Neuronal stem cell (in vitro differentiated cells): ENCODE results near the gene UTF1.

ENCODE experiments used
- DNase-seq: peaks from one replicate; pipeline ENCODE4 v3.0.0-alpha.2; 2013; ENCODE audit warnings: low spot score
- H2AFZ ChIP-seq: one replicate; pipeline ENCODE4 v1.6.1; 2013; ENCODE audit warnings: mild to moderate bottlenecking, low read length, inconsistent platforms
- H2AK5ac ChIP-seq: 2 replicates; pipeline ENCODE4 v1.6.1; 2013; ENCODE audit warnings: low read depth, mild to moderate bottlenecking, inconsistent platforms, low read length, moderate library complexity, mixed read lengths
- H2BK120ac ChIP-seq: 2 replicates; pipeline ENCODE4 v1.6.1; 2013; ENCODE audit warnings: low read depth, mild to moderate bottlenecking, inconsistent platforms, low read length, moderate library complexity, mixed read lengths
- H2BK12ac ChIP-seq: one replicate; pipeline ENCODE4 v1.6.1; 2013; ENCODE audit warnings: low read length, inconsistent platforms
- H2BK15ac ChIP-seq: 2 replicates; pipeline ENCODE4 v1.6.1; 2013; ENCODE audit warnings: mild to moderate bottlenecking, low read length, inconsistent platforms, mixed read lengths
- H2BK5ac ChIP-seq: one replicate; pipeline ENCODE4 v1.6.1; 2013; ENCODE audit warnings: inconsistent platforms, mild to moderate bottlenecking, low read length, moderate library complexity
- H3K14ac ChIP-seq: one replicate; pipeline ENCODE4 v1.6.1; 2013; ENCODE audit warnings: low read length, inconsistent platforms
- H3K18ac ChIP-seq: 2 replicates; pipeline ENCODE4 v1.6.1; 2013; ENCODE audit warnings: low read length, inconsistent platforms
- H3K23ac ChIP-seq: 2 replicates; pipeline ENCODE4 v1.6.1; 2013; ENCODE audit warnings: low read depth, mild to moderate bottlenecking, mixed read lengths, low read length, inconsistent platforms; ENCODE audit not compliant: poor library complexity
- H3K27ac ChIP-seq: replicated peaks from 3 replicates; pipeline ENCODE4 v1.5.1; 2013; ENCODE audit warnings: low read length, inconsistent platforms
- H3K27me3 ChIP-seq, 3 experiments: 2 replicates each; pipeline ENCODE4 v1.6.1; 2013; ENCODE audit warnings: low read length in 3 of 3, mild to moderate bottlenecking in 2 of 3, inconsistent platforms in 1 of 3, low read depth in 1 of 3, mixed read lengths in 1 of 3, moderate library complexity in 1 of 3; ENCODE audit not compliant: control insufficient read depth in 3 of 3, insufficient read depth in 3 of 3
- H3K36me3 ChIP-seq, 2 donors: replicated peaks in 1 of 2; 2 replicates each; pipeline ENCODE4 v1.6.1; 2013; ENCODE audit warnings: low read length in 2 of 2; ENCODE audit not compliant: control insufficient read depth in 2 of 2, insufficient read depth in 2 of 2
- H3K4ac ChIP-seq: 2 replicates; pipeline ENCODE4 v1.6.1; 2013; ENCODE audit warnings: inconsistent platforms, mild to moderate bottlenecking, low read length, moderate library complexity
- H3K4me1 ChIP-seq, 2 donors: 1 replicate in 1 of 2; 2 replicates in 1 of 2; pipeline ENCODE4 v1.6.1; 2013; ENCODE audit warnings: low read length in 2 of 2, low read depth in 1 of 2; ENCODE audit not compliant: control insufficient read depth in 2 of 2, insufficient read depth in 1 of 2
- H3K4me2 ChIP-seq: one replicate; pipeline ENCODE4 v1.6.1; 2013; ENCODE audit warnings: mild to moderate bottlenecking, low read length, inconsistent platforms; ENCODE audit not compliant: insufficient read depth, poor library complexity, severe bottlenecking
- H3K4me3 ChIP-seq, 2 donors: 2 replicates each; pipeline ENCODE4 v1.5.1; 2013; ENCODE audit warnings: low read length in 2 of 2, mild to moderate bottlenecking in 2 of 2, inconsistent platforms in 1 of 2, moderate library complexity in 1 of 2
- H3K79me1 ChIP-seq: one replicate; pipeline ENCODE4 v1.6.1; 2013; ENCODE audit warnings: low read depth, mild to moderate bottlenecking, inconsistent platforms, low read length, moderate library complexity
- H3K9ac ChIP-seq: one replicate; pipeline ENCODE4 v1.6.1; 2013; ENCODE audit warnings: mild to moderate bottlenecking, low read depth, low read length, inconsistent platforms; ENCODE audit not compliant: poor library complexity
- H3K9me3 ChIP-seq, 2 donors: replicated peaks in 1 of 2; 2 replicates each; pipeline versions ENCODE3 to v1.6.1; 2013; ENCODE audit warnings: low read length in 2 of 2, mild to moderate bottlenecking in 2 of 2, inconsistent platforms in 1 of 2, low read depth in 1 of 2, mixed read lengths in 1 of 2, moderate library complexity in 1 of 2; ENCODE audit not compliant: control insufficient read depth in 2 of 2, insufficient read depth in 1 of 2
- H4K8ac ChIP-seq: one replicate; pipeline ENCODE4 v1.6.1; 2013; ENCODE audit warnings: low read depth, mild to moderate bottlenecking, inconsistent platforms, low read length, moderate library complexity
- H4K91ac ChIP-seq: one replicate; pipeline ENCODE4 v1.6.1; 2013; ENCODE audit warnings: low read length, low read depth, mild to moderate bottlenecking, inconsistent platforms; ENCODE audit not compliant: poor library complexity
- WGBS, 2 donors: extraction: QIAGEN DNeasy Blood & Tissue Kit; methylation state at CpG; one replicate each; pipeline ENCODE4 v1.1.7; 2013; ENCODE audit warnings: missing lambda C conversion rate in 2 of 2, mixed read lengths in 1 of 2; ENCODE audit not compliant: insufficient read length in 2 of 2, insufficient replicate concordance in 1 of 2; ENCODE audit errors: extremely low coverage in 2 of 2; 5-methylcytosine and 5-hydroxymethylcytosine counted together

The UTF1 gene

DNA sequence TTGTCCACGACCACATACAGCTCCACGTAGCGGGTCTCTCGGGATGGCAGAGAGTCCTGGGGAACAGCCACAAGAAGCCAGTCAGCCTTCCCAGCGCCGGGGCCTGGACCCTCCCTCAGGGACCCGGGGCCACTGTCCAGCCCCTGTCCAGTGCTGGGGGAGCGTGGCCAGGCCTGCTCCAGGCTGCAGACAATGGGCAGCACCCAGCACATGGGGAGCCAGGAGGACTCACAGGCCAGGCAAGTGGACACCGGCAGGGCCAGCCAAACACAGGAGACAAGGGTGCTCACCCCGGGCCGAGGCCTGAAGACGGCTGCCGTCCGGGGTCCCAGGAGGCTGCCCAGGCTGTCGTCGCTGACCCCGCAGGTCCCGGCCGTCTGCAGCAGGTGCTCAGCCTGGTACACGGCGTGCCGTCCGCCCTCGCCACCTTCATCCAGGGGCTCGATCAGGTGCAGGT is 43.0 kb downstream of the UTF1 start:
- H2AK5ac ChIP-seq = peak overlapping the region; percentile 70
- H3K27me3 ChIP-seq = peaks cover 0 to 13% (median 6%) of the 10 kb centered on the region in 3 experiments
- H3K4me3 ChIP-seq = no peak overlapping the region
- no peak overlapping the region for H4K8ac ChIP-seq
- H3K4me1 ChIP-seq = peaks cover 8 to 15% of the 10 kb centered on the region in 2 donors
- no peak overlapping the region for H3K23ac ChIP-seq
- H3K36me3 ChIP-seq = no peaks in the 10 kb centered on the region
- no peak overlapping the region for H2AFZ ChIP-seq
- no peak overlapping the region for H4K91ac ChIP-seq
- H3K14ac ChIP-seq = peak overlapping the region; percentile 21
- H2BK15ac ChIP-seq = peak overlapping the region; percentile 67
- no peak for DNase-seq
- H3K79me1 ChIP-seq = peaks cover 3% of the 10 kb centered on the region
- no peak overlapping the region for H2BK5ac ChIP-seq
- no peak overlapping the region for H3K27ac ChIP-seq
- H3K4me2 ChIP-seq = no peak overlapping the region
- H3K9ac ChIP-seq = no peak overlapping the region
- H3K18ac ChIP-seq = no peak overlapping the region
- no peak overlapping the region for H2BK12ac ChIP-seq
- peaks cover 0 to 2% of the 10 kb centered on the region in 2 donors for H3K9me3 ChIP-seq
- no peak overlapping the region for H2BK120ac ChIP-seq
- WGBS, 2 donors = no CpG with 5 or more reads among the region's 25 CpGs
- peak overlapping the region; percentile 76 for H3K4ac ChIP-seq

DNA sequence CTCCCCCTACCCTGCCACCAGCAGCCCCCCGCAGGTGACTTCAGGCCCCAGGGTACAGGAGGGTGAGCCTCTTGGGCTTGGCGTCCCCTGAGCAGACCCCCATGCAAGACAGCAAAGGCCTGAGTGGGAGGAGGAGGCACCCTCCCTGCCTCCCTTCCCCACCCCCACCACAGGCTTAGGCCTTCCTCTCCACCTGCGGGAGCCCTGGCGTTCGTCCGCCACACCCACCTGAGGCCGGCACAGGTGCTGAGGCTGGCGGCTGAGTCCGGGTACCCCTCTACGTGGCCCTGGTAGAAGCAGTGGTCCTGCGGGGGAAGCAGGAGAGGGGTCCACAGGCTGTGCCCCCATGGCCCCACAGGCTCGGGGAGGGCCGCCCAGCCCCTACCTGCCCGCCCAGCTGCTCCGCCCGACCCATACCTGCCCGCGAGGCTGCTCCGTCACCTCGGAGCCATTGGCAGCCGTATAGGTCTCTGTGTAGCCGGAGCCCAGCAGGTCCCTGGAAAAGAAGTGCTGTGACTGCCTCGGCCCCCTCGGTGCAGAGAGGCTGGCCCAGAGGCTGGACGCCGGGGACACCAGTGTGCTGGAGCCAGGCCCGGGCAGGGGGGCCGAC is 43.6 kb downstream of the UTF1 start:
- Histone ChIP-seq H2BK120ac (no peak overlapping the region), H3K27ac (no peak overlapping the region), H3K9ac (no peak overlapping the region), H3K27me3 (peaks cover 0 to 13% (median 6%) of the 10 kb centered on the region in 3 experiments), H2AK5ac (peak overlapping the region; percentile 70), H4K8ac (no peak overlapping the region), H3K18ac (peak overlapping the region; percentile 64), H3K36me3 (no peaks in the 10 kb centered on the region), H3K4me3 (no peak overlapping the region), H3K4me2 (no peak overlapping the region), H3K4me1 (peaks cover 8 to 15% of the 10 kb centered on the region in 2 donors), H2BK5ac (no peak overlapping the region), H4K91ac (no peak overlapping the region), H3K4ac (no peak overlapping the region), H3K14ac (no peak overlapping the region), H2BK12ac (no peak overlapping the region), H3K79me1 (peaks cover 3% of the 10 kb centered on the region), H3K23ac (peak overlapping the region; percentile 85), H3K9me3 (peaks cover 0 to 2% of the 10 kb centered on the region in 2 donors), H2BK15ac (peak overlapping the region; percentile 67), H2AFZ (no peak overlapping the region)
- DNase-seq = no peak
- no CpG with 5 or more reads among the region's 28 CpGs for WGBS, 2 donors

DNA sequence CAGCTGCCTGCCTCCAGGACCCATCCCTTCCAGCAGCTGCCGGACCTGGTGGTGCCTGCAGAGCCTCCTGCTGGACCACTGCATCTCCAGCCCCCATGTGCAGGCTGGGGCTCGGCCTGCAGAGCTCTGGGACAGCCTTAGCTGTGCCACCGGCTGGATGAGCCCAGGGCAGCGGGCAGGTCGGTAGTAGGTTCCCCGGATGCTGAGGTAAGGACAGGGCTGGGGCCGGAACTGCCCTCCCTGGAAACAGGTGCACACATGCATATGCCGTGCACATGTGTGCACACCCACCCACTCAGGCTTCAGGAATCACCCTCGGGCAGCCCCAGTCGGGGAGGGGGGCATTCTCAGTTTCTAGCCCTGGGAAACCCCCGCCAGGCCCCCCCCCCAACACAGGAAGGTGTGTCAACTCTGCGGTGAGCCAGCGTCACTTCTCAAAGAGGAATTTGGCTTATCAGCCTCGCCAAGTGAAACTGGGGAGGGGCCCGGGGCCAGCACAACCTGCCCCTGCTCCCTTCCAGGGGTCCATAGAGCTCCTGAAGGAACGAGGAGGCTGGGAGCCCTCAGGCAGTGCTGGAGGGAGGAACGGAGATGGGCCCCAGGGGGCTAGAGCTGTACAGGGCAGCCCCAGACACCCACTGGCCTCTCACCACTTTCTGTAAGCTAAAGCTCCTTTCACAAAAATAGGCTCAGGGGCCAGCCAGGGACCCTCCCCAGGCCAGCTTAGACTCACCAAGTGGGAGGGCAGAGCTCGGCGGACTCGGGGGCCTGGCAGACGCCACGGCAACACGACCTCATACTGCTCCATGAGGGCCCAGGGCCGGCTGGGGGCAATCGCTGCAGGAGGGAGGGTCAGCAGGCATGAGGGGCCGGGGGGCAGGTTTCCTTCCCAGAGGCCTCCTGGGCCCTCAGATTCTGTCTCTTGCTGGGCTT is 45.0 kb downstream of the UTF1 start:
- peak overlapping the region; percentile 17 for H3K23ac ChIP-seq
- WGBS, 2 donors = no CpG with 5 or more reads among the region's 26 CpGs

DNA sequence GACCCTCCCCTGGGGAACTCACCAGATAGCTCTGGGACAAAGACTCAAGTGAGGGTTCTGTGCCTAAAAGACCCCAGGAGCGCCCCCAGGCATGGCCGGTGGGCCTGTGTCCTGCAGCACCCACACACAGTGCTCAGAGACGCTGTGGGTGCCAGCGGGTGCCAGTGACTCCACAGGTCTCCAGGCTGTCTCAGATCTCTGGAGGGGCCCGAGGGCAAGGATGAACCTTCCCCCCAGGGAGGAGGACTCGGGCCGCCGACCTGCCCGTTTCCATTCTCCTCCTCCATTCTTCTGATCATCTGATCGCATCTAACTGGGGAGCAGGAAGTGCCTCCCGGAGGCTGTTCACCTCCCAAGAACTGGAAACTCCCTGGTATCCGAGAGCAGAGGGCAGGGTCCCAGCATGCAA is 45.7 kb downstream of the UTF1 start:
- Histone ChIP-seq H3K27ac (no peak overlapping the region), H3K23ac (no peak overlapping the region), H3K4me2 (no peak overlapping the region), H2BK5ac (peak overlapping the region; percentile 87), H3K36me3 (peaks cover 7 to 19% of the 10 kb centered on the region in 2 donors), H4K8ac (no peak overlapping the region), H3K4ac (no peak overlapping the region), H3K18ac (peak overlapping the region; percentile 64), H2BK12ac (no peak overlapping the region), H2BK15ac (no peak overlapping the region), H3K79me1 (peaks cover 3% of the 10 kb centered on the region), H4K91ac (no peak overlapping the region), H3K9me3 (peaks cover 0 to 2% of the 10 kb centered on the region in 2 donors), H2AFZ (peak overlapping the region; percentile 72), H3K9ac (no peak overlapping the region), H3K27me3 (peaks cover 0 to 13% (median 6%) of the 10 kb centered on the region in 3 experiments), H2AK5ac (no peak overlapping the region), H2BK120ac (peak overlapping the region; percentile 61), H3K4me1 (peaks cover 8 to 15% of the 10 kb centered on the region in 2 donors), H3K4me3 (no peak overlapping the region), H3K14ac (peak overlapping the region; percentile 82)
- no CpG with 5 or more reads among the region's 12 CpGs for WGBS, 2 donors
- DNase-seq = no peak

More for the DNA sequence above, 45.0 kb downstream of the UTF1 start:
- Histone ChIP-seq H3K18ac (peak overlapping the region; percentile 83), H3K9ac (no peak overlapping the region), H3K9me3 (peaks cover 0 to 2% of the 10 kb centered on the region in 2 donors), H3K4me1 (peaks cover 8 to 15% of the 10 kb centered on the region in 2 donors), H3K4me3 (no peak overlapping the region), H2BK15ac (no peak overlapping the region), H3K4me2 (no peak overlapping the region), H3K27me3 (peaks cover 0 to 13% (median 6%) of the 10 kb centered on the region in 3 experiments), H3K27ac (no peak overlapping the region), H2AFZ (peak overlapping the region; percentile 72), H2BK12ac (peak overlapping the region; percentile 58), H2BK120ac (no peak overlapping the region), H3K4ac (no peak overlapping the region), H3K36me3 (peaks cover 4 to 12% of the 10 kb centered on the region in 2 donors), H3K79me1 (peaks cover 3% of the 10 kb centered on the region), H2AK5ac (peak overlapping the region; percentile 81), H4K8ac (no peak overlapping the region), H4K91ac (no peak overlapping the region), H3K14ac (peak overlapping the region; percentile 3), H2BK5ac (peak overlapping the region; percentile 87)
- DNase-seq = no peak
